PC-3 (cell line): ENCODE measurements around the gene COX7A2L. TPM values are rescaled to one million over a fixed set of nuclear protein-coding genes. Genes with fewer than 3 reads are reported as not detected.
"Not testable (repeated sequence)": the region's sequence is repeated elsewhere in the genome, so short reads cannot be mapped to it uniquely, and the experiment has no call there.

Source experiments
- ATAC-seq: fragments of 200-7000 bp; cut with Tn5 transposase; 2 replicates; pipeline ENCODE4 v1.9.1; 2020; ENCODE audit warnings: mild to moderate bottlenecking, moderate library complexity
- BruUV-seq: library from RNA; stranded (reverse); fragments of 400-500 nt; replicated peaks from 2 replicates; lab custom pipeline; 2021; lab: Mats Ljungman, UMichigan
- CTCF ChIA-PET: fragments of 300-600 bp; sonication (Branson Sonifier 250); formaldehyde crosslinking; loops from one replicate; lab custom pipeline; 2022; ENCODE audit warnings: antibody characterized with exemption; lab: Charles Lee
- POLR2A ChIA-PET: fragments of 300-600 bp; sonication (Branson Sonifier 250); formaldehyde crosslinking; loops from one replicate; lab custom pipeline; 2022; ENCODE audit warnings: antibody characterized with exemption; ENCODE audit not compliant: unreplicated experiment; lab: Charles Lee
- DNase-seq: peaks from one replicate; pipeline ENCODE4 v3.0.0-alpha.2; 2015
- H2AFZ ChIP-seq: fragments of 300-600 bp; sonication (generic); 2 replicates; pipeline ENCODE4 v1.6.0; 2016; ENCODE audit warnings: antibody characterized with exemption, low read length
- H3F3A ChIP-seq: fragments of 300-600 bp; sonication (generic); one replicate; pipeline ENCODE4 v1.6.0; 2017; ENCODE audit warnings: antibody characterized with exemption, low read length, control low read depth, mild to moderate bottlenecking; ENCODE audit not compliant: unreplicated experiment
- H3K27ac ChIP-seq: fragments of 300-600 bp; sonication (generic); 2 replicates; pipeline ENCODE4 v1.5.1; 2016; ENCODE audit warnings: mild to moderate bottlenecking, low read length
- H3K27me3 ChIP-seq: fragments of 300-600 bp; sonication (generic); 2 replicates; pipeline ENCODE4 v1.6.1; 2016; ENCODE audit warnings: low read length, mixed read lengths
- H3K36me3 ChIP-seq: fragments of 300-600 bp; sonication (generic); 2 replicates; pipeline ENCODE4 v1.6.1; 2016; ENCODE audit warnings: low read depth, mixed run types, low read length, mixed read lengths
- H3K4me1 ChIP-seq: fragments of 300-600 bp; sonication (generic); 2 replicates; pipeline ENCODE4 v1.5.1; 2016; ENCODE audit warnings: low read length; ENCODE audit not compliant: insufficient read depth
- H3K4me2 ChIP-seq: fragments of 300-600 bp; sonication (generic); 2 replicates; pipeline ENCODE4 v1.6.0; 2016; ENCODE audit warnings: low read length
- H3K4me3 ChIP-seq: fragments of 300-600 bp; sonication (generic); 2 replicates; pipeline ENCODE4 v1.5.1; 2016; ENCODE audit warnings: mild to moderate bottlenecking, low read length, mixed read lengths
- H3K79me2 ChIP-seq: fragments of 300-600 bp; sonication (generic); 2 replicates; pipeline ENCODE4 v1.6.1; 2017; ENCODE audit warnings: low read length, mixed read lengths
- H3K9ac ChIP-seq: fragments of 300-600 bp; sonication (generic); 2 replicates; pipeline ENCODE4 v1.6.0; 2016; ENCODE audit warnings: mild to moderate bottlenecking, low read length
- H3K9me2 ChIP-seq: fragments of 300-600 bp; sonication (generic); replicated peaks from 2 replicates; pipeline ENCODE4 v1.6.1; 2016; ENCODE audit warnings: mixed run types, low read length, mixed read lengths
- H3K9me3 ChIP-seq: fragments of 300-600 bp; sonication (generic); 2 replicates; pipeline ENCODE4 v1.6.1; 2016; ENCODE audit warnings: low read length, mixed read lengths
- H4K20me1 ChIP-seq: fragments of 300-600 bp; sonication (generic); 2 replicates; pipeline ENCODE4 v1.6.1; 2016; ENCODE audit warnings: low read length, mixed read lengths
- CTCF ChIP-seq: fragments of 300-600 bp; sonication (generic); conservative IDR thresholded peaks from 2 replicates; pipeline ENCODE4 v1.5.1; 2017; ENCODE audit warnings: antibody characterized with exemption, low read depth, mild to moderate bottlenecking, low read length
- EZH2 ChIP-seq: fragments of 300-600 bp; sonication (generic); IDR thresholded peaks from one replicate; pipeline ENCODE4 v1.6.1; 2017; ENCODE audit warnings: antibody characterized with exemption, mild to moderate bottlenecking, low read length; ENCODE audit not compliant: unreplicated experiment
- EZH2phosphoT487 ChIP-seq: fragments of 300-600 bp; sonication (generic); IDR thresholded peaks from 2 replicates; pipeline ENCODE4 v1.6.1; 2018; ENCODE audit warnings: mild to moderate bottlenecking, antibody characterized with exemption, low read length, borderline replicate concordance
- intact Hi-C: fragments of 100-400 bp; cut with micrococcal nuclease; formaldehyde crosslinking; loops from 2 replicates; pipeline ENCODE4 v1.9.0; 2023
- total RNA-seq: library from RNA; depleted of rRNA; stranded (reverse); fragments of >200 nt; gene quantifications from 2 replicates; pipeline ENCODE4 v1.2.3, GENCODE V29; 2014

COX7A2L gene
- total RNA-seq, 1 experiment from 2014 or later, result 120 TPM

- peaks cover 7% of the 10 kb centered on the region; the same call in 1 of the 2 replicates for H4K20me1 ChIP-seq
- TSS peak; percentile 52 for BruUV-seq
- H3K9ac ChIP-seq, result no peak overlapping the region
- no peak for DNase-seq
- intact Hi-C loops, result no loop called here
- H3K4me2 ChIP-seq, result no peak overlapping the region
- H3F3A ChIP-seq, result no peaks in the 10 kb centered on the region
- POLR2A ChIA-PET, result no interaction called here
- H2AFZ ChIP-seq, result no peak overlapping the region
- peaks cover 98% of the 10 kb centered on the region for H3K79me2 ChIP-seq
- H3K9me3 ChIP-seq, result no peaks in the 10 kb centered on the region
- no peaks in the 10 kb centered on the region for H3K27me3 ChIP-seq
- H3K4me3 ChIP-seq, result no peak overlapping the region
- CTCF ChIA-PET, result no interaction called here
- peaks cover 25% of the 10 kb centered on the region; the same call in 1 of the 2 replicates for H3K36me3 ChIP-seq
- H3K4me1 ChIP-seq, result no peaks in the 10 kb centered on the region
- no peak for ATAC-seq
- H3K9me2 ChIP-seq, result no peaks in the 10 kb centered on the region
- TF ChIP-seq CTCF (no peak), EZH2phosphoT487 (no peak), EZH2 (no peak)
- H3K27ac ChIP-seq, result no peak overlapping the region
Observed at GRCh38 chr2:42350434-42351063, 10.5 kb downstream of the COX7A2L start.

DNA sequence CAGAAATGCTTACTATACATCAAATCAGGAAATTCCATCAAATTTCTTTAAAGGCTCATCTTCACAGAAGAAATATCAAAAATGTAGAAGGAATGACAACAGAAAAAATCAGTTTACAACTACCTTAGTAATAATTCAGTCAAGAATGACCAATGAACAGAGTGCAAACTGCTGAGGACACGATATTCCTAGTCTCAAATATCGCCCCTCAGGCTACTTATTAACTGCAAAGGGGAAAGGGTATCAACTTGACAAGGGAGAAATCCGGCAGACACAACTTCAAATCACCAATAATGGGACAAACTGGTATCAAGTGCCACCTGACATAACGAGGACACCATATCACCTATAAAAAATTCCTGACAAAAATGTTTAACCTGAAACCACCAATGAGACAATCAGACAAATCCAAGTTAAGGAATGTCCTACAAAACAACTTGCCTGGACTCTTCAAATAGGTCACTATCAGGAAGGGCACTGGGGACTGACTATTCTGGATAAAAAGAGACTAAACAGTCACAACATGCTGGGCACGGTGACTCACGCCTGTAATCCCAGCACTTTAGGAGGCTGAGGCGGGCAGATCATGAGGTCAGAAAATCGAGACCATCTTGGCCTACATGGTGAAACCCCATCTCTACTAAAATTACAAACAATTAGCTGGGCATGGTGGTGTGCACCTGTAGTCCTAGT lies 12.8 kb downstream of the COX7A2L start:
- H3K9ac ChIP-seq, result no peak overlapping the region
- H3K4me2 ChIP-seq, result no peak overlapping the region
- H3K9me3 ChIP-seq, result no peaks in the 10 kb centered on the region
- POLR2A ChIA-PET, result no interaction called here
- TF ChIP-seq CTCF (no peak), EZH2 (no peak), EZH2phosphoT487 (no peak)
- CTCF ChIA-PET, result no interaction called here
- H3K4me3 ChIP-seq, result no peak overlapping the region
- no peaks in the 10 kb centered on the region for H3K9me2 ChIP-seq
- no peaks in the 10 kb centered on the region for H3F3A ChIP-seq
- peaks cover under 1% of the 10 kb centered on the region; the same call in 1 of the 2 replicates for H3K4me1 ChIP-seq
- DNase-seq (no peak), ATAC-seq (no peak)
- H3K27me3 ChIP-seq, result no peaks in the 10 kb centered on the region
- peaks cover 85% of the 10 kb centered on the region for H3K79me2 ChIP-seq
- BruUV-seq, result no TSS peak
- H4K20me1 ChIP-seq, result no peaks in the 10 kb centered on the region
- H3K36me3 ChIP-seq, result peaks cover 28% of the 10 kb centered on the region; the same call in 1 of the 2 replicates
- H3K27ac ChIP-seq, result no peak overlapping the region
- intact Hi-C loops, result no loop called here
- no peak overlapping the region for H2AFZ ChIP-seq

- CTCF ChIA-PET, H3K4me1 ChIP-seq, H3K9ac ChIP-seq, H3K9me2 ChIP-seq, H2AFZ ChIP-seq, BruUV-seq, POLR2A ChIA-PET, H3K4me3 ChIP-seq, H4K20me1 ChIP-seq, H3K27ac ChIP-seq, intact Hi-C loops, H3K9me3 ChIP-seq, ATAC-seq, H3K4me2 ChIP-seq, DNase-seq, H3F3A ChIP-seq, H3K27me3 ChIP-seq: not testable (repeated sequence)
- Histone ChIP-seq H3K36me3 (peaks cover 25% of the 10 kb centered on the region; the same call in 1 of the 2 replicates), H3K79me2 (peaks cover 84% of the 10 kb centered on the region)
Observed at GRCh38 chr2:42347518-42347917, 13.5 kb downstream of the COX7A2L start.

DNA sequence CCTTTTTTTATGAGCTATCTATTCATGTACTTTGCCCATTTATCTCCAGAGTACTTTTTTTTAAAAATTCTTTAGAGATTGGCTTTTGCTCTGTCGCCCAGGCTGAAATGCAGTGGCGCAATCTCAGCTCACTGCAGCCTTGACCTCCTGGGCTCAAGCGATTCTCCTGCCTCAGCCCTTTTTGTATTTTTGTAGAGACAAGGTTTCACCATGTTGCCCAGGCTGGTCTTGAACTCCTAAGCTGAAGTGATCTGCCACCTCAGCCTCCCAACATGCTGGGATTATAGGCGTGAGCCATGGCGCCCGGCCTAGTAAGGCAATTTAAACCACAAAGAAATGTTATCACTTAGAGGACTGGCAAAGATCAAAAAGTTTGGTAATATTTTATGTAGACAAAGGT lies 14.2 kb downstream of the COX7A2L start:
- POLR2A ChIA-PET, CTCF ChIA-PET: not testable (repeated sequence)
- H3K79me2 ChIP-seq, result peaks cover 81% of the 10 kb centered on the region

More for the DNA sequence above, 14.2 kb downstream of the COX7A2L start:
- H3F3A ChIP-seq, BruUV-seq, H3K4me3 ChIP-seq, H3K27me3 ChIP-seq, H2AFZ ChIP-seq, H3K9me2 ChIP-seq, H3K9ac ChIP-seq, H3K9me3 ChIP-seq, intact Hi-C loops, DNase-seq, H3K4me2 ChIP-seq, ATAC-seq, H3K27ac ChIP-seq, H4K20me1 ChIP-seq: not testable (repeated sequence)
- peaks cover 25% of the 10 kb centered on the region; the same call in 1 of the 2 replicates for H3K36me3 ChIP-seq
- peaks cover 12% of the 10 kb centered on the region for H3K4me1 ChIP-seq
